WI38 (cell line): Measurements from ENCODE around the gene FLII.

Source experiments
- H3K4me3 ChIP-seq: 2 replicates; pipeline ENCODE4 v1.5.1; 2011; ENCODE audit warnings: low read depth, mild to moderate bottlenecking, control low read depth, low read length
- TF ChIP-seq, protein P1 (sequence below): IDR thresholded peaks from 2 replicates; pipeline ENCODE4 v1.5.1; 2012; ENCODE audit warnings: low read depth, mild to moderate bottlenecking, control low read depth, low read length

FLII gene

DNA sequence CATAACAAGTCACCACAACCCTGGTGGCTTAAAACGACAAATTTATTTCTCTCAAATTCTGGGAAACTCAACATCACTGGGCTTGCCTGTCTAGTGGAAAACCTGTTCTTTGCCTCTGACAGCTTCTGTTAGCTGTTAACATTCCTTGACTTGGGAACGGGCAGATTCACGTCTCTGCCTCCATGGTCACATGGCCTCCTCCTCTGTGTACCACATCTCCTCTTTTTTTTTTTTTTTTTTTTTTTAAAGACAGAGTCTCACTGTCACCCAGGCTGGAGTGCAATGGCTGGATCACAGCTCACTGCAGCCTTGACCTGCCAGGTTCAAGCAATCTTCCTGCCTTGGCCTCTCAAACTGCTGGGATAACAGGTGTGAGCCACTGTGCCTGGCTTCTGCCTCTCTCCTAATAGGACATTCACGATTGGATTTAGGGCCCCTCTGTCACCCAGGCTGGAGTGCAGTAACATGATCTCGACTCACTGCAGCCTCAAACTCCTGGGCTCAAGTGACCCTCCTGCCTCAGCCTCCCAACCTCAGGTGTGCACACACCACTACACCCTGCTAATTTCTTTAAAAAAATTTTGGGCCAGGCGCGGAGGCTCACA is 44.8 kb downstream of the FLII start:
- H3K4me3 ChIP-seq = no peak overlapping the region
- TF ChIP-seq, protein P1, sequence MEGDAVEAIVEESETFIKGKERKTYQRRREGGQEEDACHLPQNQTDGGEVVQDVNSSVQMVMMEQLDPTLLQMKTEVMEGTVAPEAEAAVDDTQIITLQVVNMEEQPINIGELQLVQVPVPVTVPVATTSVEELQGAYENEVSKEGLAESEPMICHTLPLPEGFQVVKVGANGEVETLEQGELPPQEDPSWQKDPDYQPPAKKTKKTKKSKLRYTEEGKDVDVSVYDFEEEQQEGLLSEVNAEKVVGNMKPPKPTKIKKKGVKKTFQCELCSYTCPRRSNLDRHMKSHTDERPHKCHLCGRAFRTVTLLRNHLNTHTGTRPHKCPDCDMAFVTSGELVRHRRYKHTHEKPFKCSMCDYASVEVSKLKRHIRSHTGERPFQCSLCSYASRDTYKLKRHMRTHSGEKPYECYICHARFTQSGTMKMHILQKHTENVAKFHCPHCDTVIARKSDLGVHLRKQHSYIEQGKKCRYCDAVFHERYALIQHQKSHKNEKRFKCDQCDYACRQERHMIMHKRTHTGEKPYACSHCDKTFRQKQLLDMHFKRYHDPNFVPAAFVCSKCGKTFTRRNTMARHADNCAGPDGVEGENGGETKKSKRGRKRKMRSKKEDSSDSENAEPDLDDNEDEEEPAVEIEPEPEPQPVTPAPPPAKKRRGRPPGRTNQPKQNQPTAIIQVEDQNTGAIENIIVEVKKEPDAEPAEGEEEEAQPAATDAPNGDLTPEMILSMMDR = no peak

GRCh38 chr17:18208092-18208491 is 50.4 kb downstream of the FLII start:
- no peak overlapping the region for H3K4me3 ChIP-seq
- TF ChIP-seq, protein P1 = no peak

GRCh38 chr17:18206962-18207361 is 51.6 kb downstream of the FLII start:
- TF ChIP-seq, protein P1 = no peak
- H3K4me3 ChIP-seq = no peak overlapping the region

DNA sequence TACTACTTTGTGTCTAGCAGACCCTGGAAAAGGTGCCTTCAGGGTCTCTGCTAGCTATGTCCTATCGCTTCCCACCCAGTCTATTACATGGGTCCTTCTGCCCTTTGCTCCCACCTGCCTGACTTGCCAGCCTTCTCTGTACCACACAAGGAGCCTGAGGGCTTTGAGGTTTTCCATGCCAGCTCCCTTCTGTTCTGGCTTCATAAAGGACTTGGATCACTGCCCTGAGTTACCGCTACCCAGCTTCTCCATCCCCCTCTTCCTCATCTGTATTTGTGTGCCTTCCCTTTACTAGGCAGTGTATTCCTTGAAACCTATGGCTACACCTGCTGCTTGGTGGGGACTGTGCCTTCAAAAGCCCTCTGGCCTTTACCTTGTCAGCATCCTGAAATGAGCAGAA is 52.7 kb downstream of the FLII start:
- H3K4me3 ChIP-seq = no peak overlapping the region
- TF ChIP-seq, protein P1 = no peak

- TF ChIP-seq, protein P1 = no peak
- H3K4me3 ChIP-seq = no peak overlapping the region
Observed at GRCh38 chr17:18203308-18203707, 55.2 kb downstream of the FLII start.

DNA sequence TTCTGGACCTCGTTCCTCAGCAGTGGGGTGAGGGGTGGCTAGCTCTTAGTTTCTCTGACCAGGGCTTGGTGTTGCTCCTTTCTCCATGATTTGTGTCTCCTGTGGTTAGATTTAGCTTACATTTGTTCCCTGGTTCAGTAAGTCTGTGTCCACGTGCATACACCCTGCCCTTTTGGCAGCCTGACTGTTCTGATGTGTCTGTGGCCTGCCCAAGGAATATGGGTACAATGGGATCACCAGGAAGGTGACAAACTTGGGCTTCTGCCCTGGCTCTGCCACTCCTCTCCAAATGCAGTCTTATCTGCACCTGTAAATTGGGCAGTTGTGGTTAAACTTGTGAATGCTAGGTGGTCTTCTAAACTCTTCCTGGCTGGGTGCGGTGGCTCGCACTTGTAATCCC is 57.4 kb downstream of the FLII start:
- TF ChIP-seq, protein P1 = no peak

GRCh38 chr17:18198530-18198929 is 60.0 kb downstream of the FLII start:
- no peak overlapping the region for H3K4me3 ChIP-seq
- TF ChIP-seq, protein P1 = no peak

More for the DNA sequence above, 57.4 kb downstream of the FLII start:
- H3K4me3 ChIP-seq = no peak overlapping the region
